NCI-H510A treated with DMSO at 0.1 percent for 48 hours (cell line): Measurements from ENCODE around the gene PDXDC1.
A peak's percentile ranks its signal among the peaks of the same experiment; 100 is the strongest.
"Not testable (repeated sequence)": the region's sequence is repeated elsewhere in the genome, so short reads cannot be mapped to it uniquely, and the experiment has no call there.

Experiments
- DNase-seq: peaks from one replicate; lab custom pipeline; 2025; lab: John Stamatoyannopoulos, UW

PDXDC1 gene

DNA sequence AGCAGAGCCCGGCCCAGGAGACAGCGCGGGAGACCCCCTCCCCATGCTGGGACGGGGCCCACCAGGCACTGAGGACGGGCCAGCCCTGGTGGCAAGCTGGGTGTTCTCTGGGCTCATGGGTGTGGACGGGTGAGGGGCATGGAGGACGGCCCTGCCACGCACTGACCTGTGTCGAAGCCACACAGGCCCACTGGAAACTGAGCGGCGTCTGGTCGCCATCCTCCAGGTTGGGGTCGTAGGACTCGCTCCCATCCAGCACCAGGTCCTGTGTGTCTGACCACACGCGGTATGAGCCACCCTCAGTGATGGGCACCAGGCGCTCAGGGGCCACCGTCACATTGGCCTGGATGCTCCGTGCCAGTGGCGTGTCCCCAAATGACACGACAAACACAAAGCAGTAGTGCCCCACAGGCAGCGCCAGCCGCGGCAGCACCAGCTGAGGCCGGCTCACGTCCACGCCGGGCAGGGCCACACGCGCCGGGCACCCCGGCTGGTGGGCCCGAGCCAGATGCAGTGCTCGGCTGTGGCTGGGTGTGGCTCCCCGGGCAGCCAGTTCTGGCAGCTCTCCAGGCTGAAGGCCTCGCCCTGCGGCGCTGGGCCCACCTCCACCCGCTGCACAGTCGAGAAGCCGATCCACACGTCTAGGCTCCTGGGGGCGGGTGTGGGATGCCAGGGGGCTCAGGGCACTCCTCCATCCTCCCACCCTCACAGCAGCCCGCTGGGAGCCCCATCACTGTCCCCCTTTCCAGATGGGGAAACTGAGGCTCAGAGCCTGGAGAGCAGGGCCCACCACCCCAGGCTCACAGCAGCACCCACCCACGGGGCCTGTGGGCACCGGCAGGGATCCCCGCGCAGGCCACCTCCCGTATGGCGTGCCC, 160.9 kb downstream of the PDXDC1 start:
- not testable (repeated sequence) for DNase-seq

GRCh38 chr16:15137514-15137913, 162.7 kb downstream of the PDXDC1 start:
- DNase-seq: not testable (repeated sequence)

GRCh38 chr16:15140444-15141365, 165.9 kb downstream of the PDXDC1 start:
- not testable (repeated sequence) for DNase-seq

DNA sequence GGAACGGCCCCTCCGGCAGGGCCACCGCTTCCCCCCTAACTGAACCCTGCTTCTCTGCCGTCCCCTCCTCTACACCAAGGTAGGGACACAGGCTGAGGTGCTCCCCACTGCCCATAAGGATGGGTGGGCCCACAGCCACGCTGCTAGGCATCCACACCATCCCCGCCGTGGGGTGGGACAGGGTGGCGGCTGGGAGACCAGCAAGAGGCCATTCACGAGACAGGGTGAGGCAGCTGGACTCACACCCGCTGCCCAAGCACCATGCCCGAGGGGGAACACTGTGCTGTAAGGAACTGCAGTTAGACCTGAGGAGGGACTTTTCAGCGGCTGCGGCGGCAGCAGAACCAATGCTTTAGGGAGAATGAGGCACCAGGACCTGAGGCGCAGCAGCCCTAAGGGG, 166.8 kb downstream of the PDXDC1 start:
- no peak for DNase-seq

DNA sequence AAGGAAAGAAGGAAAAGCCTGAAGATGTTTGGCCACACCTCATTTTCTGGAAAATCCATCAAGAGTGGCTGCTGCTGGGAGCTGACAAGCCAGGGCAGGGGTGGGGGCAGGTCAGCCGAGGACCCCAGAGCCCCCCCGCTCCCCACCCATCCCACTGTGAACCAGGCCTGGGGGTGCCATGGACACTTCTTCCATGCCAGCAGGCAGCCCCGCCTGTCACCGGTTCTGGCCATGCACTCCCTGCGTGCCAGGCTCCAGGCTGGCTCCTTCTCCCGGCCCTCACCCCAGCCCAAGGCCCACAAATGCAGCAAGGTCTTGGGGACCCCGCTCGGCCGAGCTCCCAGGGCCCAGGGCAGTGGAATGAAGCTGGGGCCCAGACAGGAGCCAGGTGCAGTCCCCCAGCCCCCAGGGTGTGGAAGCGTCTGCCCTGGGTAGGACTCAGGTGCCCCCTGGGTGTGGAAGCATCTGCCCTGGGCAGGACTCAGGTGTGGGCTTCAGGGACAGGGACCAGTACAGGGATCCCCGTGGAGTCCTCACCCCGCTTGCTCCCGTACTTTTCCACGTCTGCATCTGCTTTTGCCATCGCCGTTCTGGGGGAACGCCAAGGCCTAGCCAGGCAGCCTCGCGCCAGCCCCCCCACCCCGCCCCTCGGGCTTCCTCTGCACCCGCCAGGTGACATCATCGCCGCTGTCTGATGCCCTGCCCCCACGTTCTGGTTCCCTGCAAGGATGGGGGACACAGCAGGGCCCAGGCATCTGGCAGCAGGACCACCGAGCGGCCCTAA, 167.5 kb downstream of the PDXDC1 start:
- DNase-seq: not testable (repeated sequence)

DNA sequence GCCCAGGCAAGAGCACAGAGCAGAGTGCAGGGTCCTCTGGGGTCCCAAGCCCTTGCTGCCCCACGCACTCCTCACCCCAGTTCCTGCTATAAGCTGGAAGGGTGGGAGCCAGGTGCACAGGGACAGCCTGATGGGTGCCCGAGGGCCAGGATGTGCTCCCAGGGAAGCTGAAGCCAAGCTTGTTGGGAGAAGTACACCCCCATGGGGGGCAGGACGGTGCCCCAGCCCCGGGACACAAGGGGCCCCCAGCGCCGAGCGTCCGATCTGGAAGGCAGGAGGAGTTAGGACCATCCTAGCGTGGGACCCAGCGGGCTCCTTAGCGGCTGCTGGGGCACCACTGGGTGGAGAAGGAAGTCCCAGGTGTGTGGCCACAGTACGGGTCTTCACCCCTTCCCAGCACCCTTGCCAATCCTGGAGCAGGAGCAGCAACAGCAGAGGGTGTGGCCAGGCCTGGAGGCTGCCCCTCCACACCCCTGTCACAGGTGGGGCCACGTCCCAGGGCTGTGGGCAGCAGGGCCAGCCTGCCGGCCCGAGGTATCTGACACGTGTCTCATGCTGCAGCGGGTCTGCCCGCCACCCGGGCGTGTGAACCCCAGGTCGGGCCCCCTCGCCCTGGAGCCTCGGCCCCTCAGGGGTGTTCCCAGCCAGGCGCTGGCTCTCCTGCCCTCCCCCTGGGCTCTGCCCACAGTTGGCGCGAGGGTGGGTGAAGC, 168.2 kb downstream of the PDXDC1 start:
- not testable (repeated sequence) for DNase-seq

DNA sequence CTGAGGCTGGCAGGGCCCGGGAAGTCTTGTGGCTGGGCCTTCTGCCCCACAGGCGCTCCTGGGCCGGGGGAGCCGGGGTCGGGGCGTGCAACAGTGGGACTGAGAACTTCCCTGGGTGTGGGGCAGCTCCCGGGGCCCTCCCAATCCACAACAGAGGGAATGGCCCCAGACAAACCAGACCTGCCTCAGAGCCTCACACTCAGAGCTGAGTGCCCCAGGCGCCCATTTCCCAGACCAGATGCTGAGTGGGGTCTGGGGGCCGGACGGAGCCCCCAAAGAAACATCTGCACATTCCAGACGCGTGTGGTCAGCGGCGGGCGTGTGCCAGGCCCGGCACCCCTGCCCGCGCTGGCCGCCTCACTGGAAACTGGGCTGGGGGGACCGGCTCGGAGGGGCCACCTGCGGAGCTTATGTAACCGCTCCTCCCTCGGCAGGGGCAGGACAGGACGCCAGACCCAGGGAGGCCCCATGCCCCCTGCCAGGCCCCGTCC, 168.8 kb downstream of the PDXDC1 start:
- not testable (repeated sequence) for DNase-seq

DNA sequence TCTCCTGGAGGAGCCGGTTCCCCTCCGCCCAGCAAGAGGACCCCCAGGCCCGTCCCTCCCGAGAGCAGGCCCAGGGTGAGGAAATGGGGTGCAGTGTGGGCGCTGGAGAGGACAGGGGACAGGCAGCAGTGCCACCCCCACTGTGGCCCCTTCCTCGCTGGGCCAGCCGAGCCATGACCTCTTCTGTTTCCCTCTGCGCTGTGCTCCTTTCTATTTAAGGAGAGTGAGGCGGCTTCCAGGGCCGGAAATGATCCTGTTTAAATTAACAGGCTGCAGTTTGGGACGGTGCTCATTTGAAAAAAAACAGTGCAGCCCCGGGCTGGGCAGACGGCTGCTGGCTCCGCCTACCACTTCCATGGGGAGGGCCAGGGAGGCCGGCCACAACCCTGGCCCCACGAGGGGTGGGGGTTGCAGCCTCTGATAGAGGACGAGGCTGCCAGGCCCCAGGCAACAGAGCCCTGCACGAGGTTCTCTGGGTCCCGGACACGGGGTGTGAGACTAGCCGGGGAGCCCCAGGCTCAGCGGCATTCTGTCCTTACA, 169.3 kb downstream of the PDXDC1 start:
- not testable (repeated sequence) for DNase-seq

GRCh38 chr16:15144781-15145417, 170.1 kb downstream of the PDXDC1 start:
- DNase-seq: not testable (repeated sequence)

- not testable (repeated sequence) for DNase-seq
Measured at GRCh38 chr16:15145418-15146263, 170.8 kb downstream of the PDXDC1 start.

DNA sequence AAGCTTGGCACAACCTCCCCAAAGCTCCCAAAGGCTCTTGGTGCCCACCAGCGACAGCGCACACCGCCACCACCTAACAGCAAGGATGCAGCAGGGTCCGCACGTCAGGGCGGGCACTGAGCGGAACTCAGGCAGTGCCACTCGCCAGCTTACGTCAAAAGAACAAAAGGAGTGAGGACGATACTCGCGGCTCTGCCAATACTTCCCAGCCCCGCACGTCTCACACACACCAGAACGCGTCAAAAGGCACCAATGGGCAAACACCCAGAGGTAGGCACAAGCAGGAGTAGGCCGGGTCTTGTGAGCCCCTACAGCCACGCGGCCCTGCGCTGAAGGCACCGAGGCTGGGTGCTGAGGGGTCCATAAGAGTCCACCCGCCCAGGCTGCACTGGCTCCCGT, 171.4 kb downstream of the PDXDC1 start:
- DNase-seq: not testable (repeated sequence)

DNA sequence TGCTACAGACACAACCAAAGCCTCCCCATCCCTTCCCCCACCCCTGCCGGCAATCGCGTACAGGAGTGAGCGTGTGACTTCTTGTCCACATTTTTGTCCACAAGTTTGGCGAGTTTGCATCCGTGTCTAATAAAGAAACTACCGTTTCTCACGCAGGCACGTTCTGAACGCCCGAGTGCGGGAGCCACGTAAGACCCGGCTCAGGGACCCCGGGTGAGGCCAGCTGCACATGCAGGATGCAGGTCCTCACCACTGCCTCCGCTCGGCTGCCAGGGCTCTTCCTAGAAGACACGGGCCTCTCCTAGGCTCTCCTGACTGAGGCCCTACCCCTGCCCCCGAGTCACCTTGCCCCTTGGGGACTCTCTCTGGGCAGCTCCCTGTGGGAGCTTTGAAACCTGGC, 174.0 kb downstream of the PDXDC1 start:
- not testable (repeated sequence) for DNase-seq

DNA sequence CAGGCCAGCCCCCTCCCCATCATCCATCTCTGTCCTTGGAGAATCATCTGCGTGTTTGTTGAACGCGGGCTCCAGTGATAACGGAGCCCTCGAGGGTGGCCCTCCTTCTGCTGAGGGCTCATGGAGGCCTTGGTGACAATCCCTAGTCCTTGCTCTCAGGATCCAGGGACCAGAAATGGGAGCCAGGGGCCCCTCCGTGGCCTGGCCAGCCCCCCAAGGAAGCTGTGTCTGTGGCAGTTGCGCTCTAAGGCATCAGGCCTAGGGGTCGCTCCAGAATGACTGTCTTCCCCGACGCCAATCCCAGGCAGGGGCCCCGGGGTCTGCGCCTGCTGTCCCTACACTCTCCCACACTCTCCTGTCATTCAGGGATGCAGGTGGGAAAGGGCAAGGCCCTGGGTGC, 174.4 kb downstream of the PDXDC1 start:
- DNase-seq: not testable (repeated sequence)

GRCh38 chr16:15154005-15154404, 179.2 kb downstream of the PDXDC1 start:
- DNase-seq: not testable (repeated sequence)

- peak; percentile 93 for DNase-seq
Measured at GRCh38 chr16:15154650-15155562, 180.1 kb downstream of the PDXDC1 start.

GRCh38 chr16:15157644-15158043, 182.8 kb downstream of the PDXDC1 start:
- not testable (repeated sequence) for DNase-seq

GRCh38 chr16:15159671-15160070, 184.8 kb downstream of the PDXDC1 start:
- DNase-seq: not testable (repeated sequence)

DNA sequence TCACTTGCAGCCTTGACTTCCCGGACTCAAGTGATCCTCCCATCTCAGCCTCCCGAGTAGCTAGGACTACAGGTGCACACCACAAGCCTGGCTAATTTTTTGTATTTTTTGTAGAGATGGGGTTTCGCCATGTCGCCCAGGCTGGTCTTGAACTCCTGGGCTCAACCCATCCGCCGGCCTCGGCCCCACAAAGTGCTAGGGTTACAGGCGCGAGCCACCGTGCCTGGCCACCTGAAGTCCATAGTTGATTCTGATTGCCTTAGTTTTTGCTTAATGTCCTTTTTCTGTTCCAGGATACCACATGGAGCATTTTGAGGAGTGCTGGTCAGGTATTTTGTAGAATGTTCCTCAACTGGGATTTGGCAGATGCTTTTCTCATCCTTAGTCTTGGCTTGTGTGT, 185.7 kb downstream of the PDXDC1 start:
- DNase-seq: not testable (repeated sequence)
